Adrenal gland (tissue), 12 donors: ENCODE measurements around the gene BHLHE23. TPM values are rescaled to one million over a fixed set of nuclear protein-coding genes. Genes with fewer than 3 reads are reported as not detected.
"Not testable (repeated sequence)": the region's sequence is repeated elsewhere in the genome, so short reads cannot be mapped to it uniquely, and the experiment has no call there.

Experiments used
- DNase-seq, 7 donors: peaks; one replicate each; pipeline ENCODE4 v3.0.0-alpha.2; 2019 to 2020
- H3K27ac ChIP-seq, 5 donors: fragments of 200-600 bp; sonication (generic) in 4 of 5; 1 replicate in 3 of 5; 2 replicates in 2 of 5; pipeline versions ENCODE4 v1.5.1 to v1.8.0; 2016 to 2020; ENCODE audit warnings: mild to moderate bottlenecking in 1 of 5
- H3K27me3 ChIP-seq: fragments of 200-600 bp; 2 replicates; pipeline ENCODE4 v1.8.0; 2021
- H3K36me3 ChIP-seq, 2 donors: fragments of 200-600 bp; replicated peaks in 1 of 2; 1 replicate in 1 of 2; 2 replicates in 1 of 2; pipeline versions ENCODE4 v1.5.1 to v1.8.0; 2018 to 2022
- H3K4me1 ChIP-seq, 2 donors: fragments of 200-600 bp; replicated peaks in 1 of 2; 1 replicate in 1 of 2; 2 replicates in 1 of 2; pipeline versions ENCODE4 v1.5.1 to v1.8.0; 2018 to 2021
- H3K4me3 ChIP-seq, 4 donors: fragments of 200-600 bp; sonication (generic) in 3 of 4; one replicate each; pipeline ENCODE4 v1.5.1; 2016 to 2018
- H3K9me3 ChIP-seq, 3 donors: fragments of 200-600 bp; sonication (generic) in 1 of 3; replicated peaks in 1 of 3; 1 replicate in 2 of 3; 2 replicates in 1 of 3; pipeline versions ENCODE4 v1.5.1 to v1.8.0; 2016 to 2021
- POLR2A ChIP-seq, 2 donors: fragments of 450-650 bp; IDR thresholded peaks; one replicate each; pipeline ENCODE4 v1.6.1; 2017; ENCODE audit warnings: antibody characterized with exemption in 2 of 2, mild to moderate bottlenecking in 2 of 2, moderate library complexity in 1 of 2
- WGBS, 4 donors: extraction: QIAGEN DNeasy Blood & Tissue Kit in 2 of 4; methylation state at CpG; one replicate each; pipeline versions ENCODE4 v1.1.5 to v1.1.7; 2013 to 2017; 5-methylcytosine and 5-hydroxymethylcytosine counted together
- intact Hi-C, 2 donors: fragments of 100-400 bp; cut with DNase I; formaldehyde crosslinking; loops; one replicate each; pipeline versions ENCODE4 v1.14.1 to v1.15.0; 2022 to 2023
- polyA plus RNA-seq, 3 donors: library from polyadenylated mRNA; stranded (reverse); fragments of 200-250 nt in 2 of 3; fragments of 350-450 nt in 1 of 3; fragmentation: Illumina TruSeq in 1 of 3; extraction: RNeasy Lipid Tissue Mini Kit (QIAGEN cat#74804) in 1 of 3; gene quantifications; one replicate each; pipeline ENCODE4 v1.2.3, GENCODE V29; 2013 to 2014
- total RNA-seq, 9 donors: library from RNA; depleted of rRNA in 4 of 9; stranded (reverse); fragments of >200 nt in 4 of 9; fragments of 120-200 nt in 1 of 9; fragmentation: NEBNext Ultra II Directional in 1 of 9; extraction: Animal tissue kit (Norgen Biotek cat#: 25700) in 1 of 9; gene quantifications; one replicate each; pipeline versions ENCODE4 v1.1.0 to v1.2.4, GENCODE V29; 2013 to 2023
- TF ChIP-seq, protein P1 (sequence below), 6 experiments: fragments of 450-650 bp in 4 of 6; fragments of 200-600 bp in 2 of 6; sonication (generic) in 1 of 6; IDR thresholded peaks; 1 replicate in 5 of 6; 2 replicates in 1 of 6; pipeline versions ENCODE4 v1.5.1 to v1.8.0; 2016 to 2021; ENCODE audit warnings: antibody characterized with exemption in 6 of 6, mild to moderate bottlenecking in 2 of 6, moderate library complexity in 1 of 6
- donor health status: healthy with polysubstance abuse.
- donor health status: Bipolar disorder and iron deficiency.
- donor health status: DM: yes; HTN: yes; CAD: no.
- donor health status: DM: no; HTN: no; CAD: no.
- donor health status: DM: no; HTN: no; CAD: no.
- donor health status: DM: yes; HTN: yes; CAD: no.

The BHLHE23 gene
- total and polyA plus RNA-seq, 12 donors, result not detected

DNA sequence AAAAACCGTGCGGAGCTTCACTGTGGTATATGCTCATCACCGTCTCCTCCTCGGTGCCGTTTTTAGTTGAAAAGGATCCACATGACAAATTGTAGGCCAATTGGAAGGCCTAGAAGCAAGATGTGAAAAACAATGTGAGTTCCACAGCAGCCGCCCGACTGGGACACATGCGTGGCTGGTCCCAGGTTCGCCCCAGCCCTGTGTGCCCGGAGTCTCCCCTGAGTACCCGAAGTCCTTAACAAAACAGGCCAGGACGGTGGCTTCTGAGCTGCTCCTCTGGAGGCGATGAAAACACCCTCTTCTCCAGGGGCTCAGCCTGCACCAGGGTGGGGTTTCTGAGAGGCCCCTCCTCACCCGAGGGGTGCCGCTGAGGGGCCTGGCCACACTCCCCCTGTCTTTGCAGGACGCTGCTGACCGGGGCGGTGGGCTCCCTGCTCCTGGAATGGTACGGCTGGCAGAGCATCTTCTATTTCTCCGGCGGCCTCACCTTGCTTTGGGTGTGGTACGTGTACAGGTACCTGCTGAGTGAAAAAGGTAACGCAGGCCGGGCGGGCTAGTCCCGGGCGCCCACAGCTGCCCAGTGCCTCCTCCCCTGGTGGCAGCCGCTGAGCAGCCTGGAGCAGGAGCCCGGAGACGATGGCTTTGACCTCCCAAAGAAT is 44.4 kb downstream of the BHLHE23 start:
- Histone ChIP-seq H3K36me3 (no peaks in the 10 kb centered on the region), H3K4me3 (no peak overlapping the region), H3K27me3 (no peaks in the 10 kb centered on the region), H3K4me1 (no peaks in the 10 kb centered on the region), H3K9me3 (no peaks in the 10 kb centered on the region), H3K27ac (no peak overlapping the region)
- no peak for DNase-seq
- TF ChIP-seq, protein P1, sequence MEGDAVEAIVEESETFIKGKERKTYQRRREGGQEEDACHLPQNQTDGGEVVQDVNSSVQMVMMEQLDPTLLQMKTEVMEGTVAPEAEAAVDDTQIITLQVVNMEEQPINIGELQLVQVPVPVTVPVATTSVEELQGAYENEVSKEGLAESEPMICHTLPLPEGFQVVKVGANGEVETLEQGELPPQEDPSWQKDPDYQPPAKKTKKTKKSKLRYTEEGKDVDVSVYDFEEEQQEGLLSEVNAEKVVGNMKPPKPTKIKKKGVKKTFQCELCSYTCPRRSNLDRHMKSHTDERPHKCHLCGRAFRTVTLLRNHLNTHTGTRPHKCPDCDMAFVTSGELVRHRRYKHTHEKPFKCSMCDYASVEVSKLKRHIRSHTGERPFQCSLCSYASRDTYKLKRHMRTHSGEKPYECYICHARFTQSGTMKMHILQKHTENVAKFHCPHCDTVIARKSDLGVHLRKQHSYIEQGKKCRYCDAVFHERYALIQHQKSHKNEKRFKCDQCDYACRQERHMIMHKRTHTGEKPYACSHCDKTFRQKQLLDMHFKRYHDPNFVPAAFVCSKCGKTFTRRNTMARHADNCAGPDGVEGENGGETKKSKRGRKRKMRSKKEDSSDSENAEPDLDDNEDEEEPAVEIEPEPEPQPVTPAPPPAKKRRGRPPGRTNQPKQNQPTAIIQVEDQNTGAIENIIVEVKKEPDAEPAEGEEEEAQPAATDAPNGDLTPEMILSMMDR (IDR thresholded peaks at IDR 0.05), result no peak
- no peak for TF ChIP-seq POLR2A (IDR thresholded peaks at IDR 0.05)
- intact Hi-C loops, result no loop called here
- 91 to 95% (median 92%) methylated on average over 25 to 30 of the region's 30 CpGs for WGBS, 4 donors

DNA sequence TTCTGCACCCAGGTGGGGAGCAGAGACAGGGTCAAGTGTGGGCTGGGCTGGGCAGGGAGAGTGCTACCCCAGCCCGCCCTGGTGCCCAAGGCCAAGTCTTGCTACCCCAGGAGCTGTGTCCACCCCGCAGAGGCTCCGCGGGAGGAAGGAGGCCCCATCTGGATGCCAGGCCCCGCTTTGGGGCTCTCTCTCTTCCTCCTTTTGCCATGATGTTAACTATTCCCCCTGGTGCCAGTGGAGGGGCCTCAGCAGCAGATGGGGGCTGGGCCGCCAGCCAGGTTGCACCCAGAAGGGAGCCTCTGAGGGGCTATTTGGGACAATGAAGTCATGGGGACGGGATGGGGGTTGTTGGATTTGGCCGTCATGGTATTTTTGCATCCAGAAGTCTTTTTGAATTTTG is 45.0 kb downstream of the BHLHE23 start:
- 88 to 94% (median 92%) methylated on average over 8 of the region's 8 CpGs for WGBS, 4 donors
- H3K4me1 ChIP-seq, result no peaks in the 10 kb centered on the region
- intact Hi-C loops, result no loop called here
- no peaks in the 10 kb centered on the region for H3K36me3 ChIP-seq
- DNase-seq, result no peak
- no peaks in the 10 kb centered on the region for H3K9me3 ChIP-seq
- no peak overlapping the region for H3K4me3 ChIP-seq
- TF ChIP-seq, protein P1 (IDR thresholded peaks at IDR 0.05), result no peak
- no peak for TF ChIP-seq POLR2A (IDR thresholded peaks at IDR 0.05)
- no peak overlapping the region for H3K27ac ChIP-seq
- no peaks in the 10 kb centered on the region for H3K27me3 ChIP-seq

DNA sequence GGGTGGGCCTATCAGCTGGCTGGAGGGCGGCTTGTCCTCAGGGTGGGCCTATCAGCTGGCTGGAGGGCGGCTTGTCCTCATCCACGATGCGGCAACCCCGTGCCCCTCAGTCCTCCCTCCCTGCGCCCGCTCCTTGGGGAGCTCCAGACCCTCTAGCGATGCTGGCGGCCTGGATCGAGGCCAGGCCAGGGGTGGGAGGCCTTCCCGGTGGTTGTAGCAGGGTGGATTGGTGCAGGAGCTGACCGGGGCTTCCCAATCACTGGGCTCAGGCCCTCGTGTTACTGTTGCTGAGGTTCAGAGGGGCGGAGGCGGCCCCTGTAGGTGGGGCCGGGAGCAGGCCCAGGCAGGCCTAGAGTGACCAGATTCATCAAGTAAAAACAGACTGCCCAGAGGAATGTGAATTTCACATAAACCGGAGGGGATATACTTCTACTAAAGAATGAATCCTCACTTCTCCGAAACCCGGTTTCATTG is 45.4 kb downstream of the BHLHE23 start:
- no peak overlapping the region for H3K4me3 ChIP-seq
- TF ChIP-seq, protein P1 (IDR thresholded peaks at IDR 0.05), result no peak
- TF ChIP-seq POLR2A (IDR thresholded peaks at IDR 0.05), result no peak
- WGBS, 4 donors, result 83 to 94% (median 87%) methylated on average over 7 to 18 of the region's 19 CpGs
- H3K27me3 ChIP-seq, result no peaks in the 10 kb centered on the region
- no peak overlapping the region for H3K27ac ChIP-seq
- H3K4me1 ChIP-seq, result no peaks in the 10 kb centered on the region
- H3K36me3 ChIP-seq, result no peaks in the 10 kb centered on the region
- intact Hi-C loops, result no loop called here
- DNase-seq, result no peak
- H3K9me3 ChIP-seq, result no peaks in the 10 kb centered on the region

DNA sequence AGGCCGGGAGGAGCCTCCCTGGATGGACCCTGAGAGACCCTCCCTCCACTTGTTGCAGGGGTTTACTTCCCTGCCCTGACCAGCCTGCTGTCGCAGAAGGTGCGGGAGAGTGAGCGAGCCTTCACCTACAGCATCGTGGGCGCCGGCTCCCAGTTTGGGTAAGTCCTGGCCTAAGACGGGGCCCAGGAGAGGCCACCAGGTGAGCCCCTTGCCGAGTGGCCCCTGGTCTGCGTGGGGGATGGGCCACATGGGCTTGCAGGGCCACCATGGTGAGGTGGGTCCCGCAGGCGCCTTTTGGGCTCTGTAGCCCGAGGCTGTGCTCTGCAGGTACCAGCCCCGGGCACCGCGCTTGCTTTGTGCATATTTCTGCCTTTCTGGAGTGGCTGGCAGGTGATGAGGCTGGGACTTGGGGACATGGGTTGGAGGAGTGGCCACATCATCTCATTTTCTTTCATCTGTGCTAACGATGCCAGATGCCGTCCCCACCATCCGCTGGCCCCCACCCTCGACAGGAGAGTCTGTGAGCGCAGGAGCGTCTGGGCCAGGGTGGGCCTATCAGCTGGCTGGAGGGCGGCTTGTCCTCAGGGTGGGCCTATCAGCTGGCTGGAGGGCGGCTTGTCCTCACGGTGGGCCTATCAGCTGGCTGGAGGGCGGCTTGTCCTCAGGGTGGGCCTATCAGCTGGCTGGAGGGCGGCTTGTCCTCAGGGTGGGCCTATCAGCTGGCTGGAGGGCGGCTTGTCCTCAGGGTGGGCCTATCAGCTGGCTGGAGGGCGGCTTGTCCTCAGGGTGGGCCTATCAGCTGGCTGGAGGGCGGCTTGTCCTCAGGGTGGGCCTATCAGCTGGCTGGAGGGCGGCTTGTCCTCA is 46.1 kb downstream of the BHLHE23 start:
- H3K4me1 ChIP-seq, H3K36me3 ChIP-seq, H3K9me3 ChIP-seq, intact Hi-C loops, DNase-seq, H3K27me3 ChIP-seq, H3K27ac ChIP-seq, H3K4me3 ChIP-seq: not testable (repeated sequence)
- WGBS, 4 donors, result 66 to 92% (median 87%) methylated on average over 6 to 26 of the region's 31 CpGs
